H1 (cell line): ENCODE data around the gene MPLKIP. TPM values are rescaled to one million over a fixed set of nuclear protein-coding genes. Genes with fewer than 3 reads are reported as not detected.
A peak's percentile ranks its signal among the peaks of the same experiment; 100 is the strongest.

ENCODE experiments used
- CTCF ChIA-PET: fragments of 300-600 bp; sonication (Branson Sonifier 250); formaldehyde crosslinking; loops from one replicate; lab custom pipeline; 2021; ENCODE audit not compliant: partially characterized antibody; lab: Charles Lee
- POLR2A ChIA-PET: fragments of 300-600 bp; sonication (Branson Sonifier 250); formaldehyde crosslinking; loops from one replicate; lab custom pipeline; 2021; ENCODE audit warnings: inconsistent platforms; ENCODE audit not compliant: partially characterized antibody; lab: Charles Lee
- DNase-seq, 2 experiments: peaks; one replicate each; pipeline versions ENCODE4 v3.0.0 to v3.0.0-alpha.2; 2010 to 2022; ENCODE audit warnings: low spot score in 2 of 2, low read depth in 1 of 2, mixed read lengths in 1 of 2
- FAIRE-seq: peaks from 2 replicates; lab custom pipeline; 2011; peaks lifted over from hg19 to GRCh38; lab: Jason Lieb, UNC
- H2AFZ ChIP-seq: 2 replicates; pipeline ENCODE4 v1.8.1; 2012; ENCODE audit warnings: low read length, inconsistent platforms
- H2AK5ac ChIP-seq: 2 replicates; pipeline ENCODE4 v1.6.1; 2013; ENCODE audit warnings: low read depth, low read length
- H2BK120ac ChIP-seq: replicated peaks from 2 replicates; pipeline ENCODE3; 2013; ENCODE audit warnings: low read depth, low read length, inconsistent platforms
- H2BK12ac ChIP-seq: 2 replicates; pipeline ENCODE4 v1.6.1; 2013; ENCODE audit warnings: low read depth, low read length
- H2BK15ac ChIP-seq: 2 replicates; pipeline ENCODE4 v1.6.1; 2013; ENCODE audit warnings: low read length
- H2BK20ac ChIP-seq: 2 replicates; pipeline ENCODE4 v1.6.1; 2013; ENCODE audit warnings: low read length
- H2BK5ac ChIP-seq: 2 replicates; pipeline ENCODE4 v1.6.1; 2013; ENCODE audit warnings: low read depth, low read length
- H3K14ac ChIP-seq: 2 replicates; pipeline ENCODE4 v1.6.1; 2013; ENCODE audit warnings: inconsistent platforms; ENCODE audit not compliant: insufficient read length
- H3K18ac ChIP-seq: 2 replicates; pipeline ENCODE4 v1.6.1; 2013; ENCODE audit warnings: low read length; ENCODE audit errors: extremely low read depth
- H3K23ac ChIP-seq: 2 replicates; pipeline ENCODE4 v1.6.1; 2013; ENCODE audit warnings: inconsistent platforms; ENCODE audit not compliant: insufficient read length
- H3K23me2 ChIP-seq: 2 replicates; pipeline ENCODE4 v1.6.1; 2013; ENCODE audit warnings: low read depth, low read length
- H3K27ac ChIP-seq: 2 replicates; pipeline ENCODE4 v1.6.1; 2011; ENCODE audit warnings: low read depth, low read length, inconsistent platforms
- H3K27me3 ChIP-seq, 4 experiments: replicated peaks in 1 of 4; 1 replicate in 1 of 4; 2 replicates in 3 of 4; pipeline versions ENCODE4 v1.6.1 to v1.8.1; 2011 to 2013; ENCODE audit warnings: low read length in 3 of 4, mild to moderate bottlenecking in 3 of 4, inconsistent platforms in 2 of 4, mixed read lengths in 2 of 4, moderate library complexity in 1 of 4; ENCODE audit not compliant: control insufficient read depth in 3 of 4, insufficient read depth in 3 of 4; ENCODE audit errors: extremely low read depth in 1 of 4
- H3K36me3 ChIP-seq, 4 experiments: 2 replicates each; pipeline versions ENCODE4 v1.6.1 to v1.8.1; 2011 to 2013; ENCODE audit warnings: mild to moderate bottlenecking in 4 of 4, low read length in 3 of 4, moderate library complexity in 2 of 4, control low read depth in 1 of 4, inconsistent platforms in 1 of 4; ENCODE audit not compliant: insufficient read depth in 4 of 4, control insufficient read depth in 2 of 4
- H3K4ac ChIP-seq: replicated peaks from 2 replicates; pipeline ENCODE3; 2013; ENCODE audit warnings: low read length, low read depth, mixed read lengths, inconsistent platforms; ENCODE audit not compliant: insufficient read length
- H3K4me1 ChIP-seq, 4 experiments: replicated peaks in 1 of 4; 1 replicate in 1 of 4; 2 replicates in 3 of 4; pipeline versions ENCODE4 v1.6.1 to v1.8.1; 2011 to 2013; ENCODE audit warnings: low read length in 3 of 4, inconsistent platforms in 2 of 4, mixed read lengths in 1 of 4; ENCODE audit not compliant: insufficient read depth in 4 of 4, control insufficient read depth in 3 of 4
- H3K4me2 ChIP-seq, 2 experiments: 2 replicates each; pipeline versions ENCODE4 v1.6.1 to v1.8.1; 2011 to 2013; ENCODE audit warnings: low read depth in 2 of 2, low read length in 2 of 2, control low read depth in 1 of 2, inconsistent platforms in 1 of 2, mild to moderate bottlenecking in 1 of 2; ENCODE audit not compliant: insufficient read depth in 1 of 2
- H3K4me3 ChIP-seq, 4 experiments: fragments of 200-600, 300-600 bp in 1 of 4; sonication (generic), shearing (Covaris generic), sonication (Bioruptor Twin) in 1 of 4; 2 replicates each; pipeline versions ENCODE4 v1.5.1 to v1.8.1; 2011 to 2016; ENCODE audit warnings: low read length in 4 of 4, low read depth in 3 of 4, control low read depth in 2 of 4, inconsistent platforms in 2 of 4, mild to moderate bottlenecking in 2 of 4, mixed read lengths in 1 of 4, moderate library complexity in 1 of 4; ENCODE audit not compliant: insufficient read depth in 2 of 4; ENCODE audit errors: extremely low read depth in 1 of 4
- H3K56ac ChIP-seq: replicated peaks from 2 replicates; pipeline ENCODE3; 2013; ENCODE audit warnings: low read depth, mild to moderate bottlenecking, mixed read lengths, low read length, inconsistent platforms; ENCODE audit not compliant: insufficient read length
- H3K79me1 ChIP-seq: 2 replicates; pipeline ENCODE4 v1.6.1; 2013; ENCODE audit warnings: low read depth, low read length, control low read depth
- H3K79me2 ChIP-seq, 2 experiments: 2 replicates each; pipeline versions ENCODE4 v1.6.1 to v1.8.1; 2012 to 2013; ENCODE audit warnings: low read length in 2 of 2, mild to moderate bottlenecking in 2 of 2, inconsistent platforms in 1 of 2; ENCODE audit not compliant: insufficient read depth in 2 of 2, control insufficient read depth in 1 of 2
- H3K9ac ChIP-seq, 4 experiments: replicated peaks in 1 of 4; 1 replicate in 1 of 4; 2 replicates in 3 of 4; pipeline versions ENCODE4 v1.6.1 to v1.8.1; 2011 to 2013; ENCODE audit warnings: low read depth in 3 of 4, low read length in 3 of 4, control low read depth in 2 of 4, mild to moderate bottlenecking in 2 of 4, moderate library complexity in 2 of 4, inconsistent platforms in 1 of 4; ENCODE audit errors: extremely low read depth in 1 of 4
- H3K9me3 ChIP-seq, 2 experiments: 2 replicates each; pipeline versions ENCODE4 v1.6.1 to v1.8.1; 2012 to 2013; ENCODE audit warnings: mild to moderate bottlenecking in 2 of 2, moderate library complexity in 2 of 2, control low read depth in 1 of 2, inconsistent platforms in 1 of 2, low read depth in 1 of 2, low read length in 1 of 2, mixed read lengths in 1 of 2; ENCODE audit not compliant: insufficient read depth in 2 of 2
- H4K20me1 ChIP-seq, 2 experiments: replicated peaks in 1 of 2; 2 replicates each; pipeline versions ENCODE3 to v1.8.1; 2011 to 2013; ENCODE audit warnings: inconsistent platforms in 2 of 2, low read length in 2 of 2, mild to moderate bottlenecking in 1 of 2; ENCODE audit not compliant: insufficient read depth in 2 of 2, control insufficient read depth in 1 of 2
- H4K5ac ChIP-seq: 2 replicates; pipeline ENCODE4 v1.6.1; 2013; ENCODE audit warnings: low read length, low read depth, mixed read lengths, inconsistent platforms; ENCODE audit not compliant: insufficient read length
- H4K8ac ChIP-seq: 2 replicates; pipeline ENCODE4 v1.8.0; 2013; ENCODE audit warnings: mild to moderate bottlenecking, moderate library complexity, low read length, inconsistent platforms; ENCODE audit not compliant: insufficient read depth; ENCODE audit errors: extremely low read depth
- H4K91ac ChIP-seq: replicated peaks from 2 replicates; pipeline ENCODE3; 2013; ENCODE audit warnings: low read length, mixed read lengths, inconsistent platforms; ENCODE audit not compliant: insufficient read length
- CBX5 ChIP-seq: fragments of 300-800, 300-1000 bp; sonication (generic); IDR thresholded peaks from 2 replicates; pipeline ENCODE4 v1.7.1; 2016; ENCODE audit warnings: antibody characterized with exemption, low read length, low read depth
- CBX8 ChIP-seq: fragments of 300-800, 300-1000 bp; sonication (generic); IDR thresholded peaks from 2 replicates; pipeline ENCODE4 v1.7.1; 2016; ENCODE audit warnings: low read depth, low read length, borderline replicate concordance
- CREB1 ChIP-seq: IDR thresholded peaks from 2 replicates; pipeline ENCODE4 v1.6.1; 2012; ENCODE audit warnings: inconsistent platforms
- CTBP2 ChIP-seq: IDR thresholded peaks from 2 replicates; pipeline ENCODE4 v1.7.0; 2011; ENCODE audit warnings: borderline replicate concordance, mild to moderate bottlenecking, moderate library complexity, mixed read lengths, low read length; ENCODE audit not compliant: insufficient read depth, insufficient read length
- HDAC2 ChIP-seq, 2 experiments: fragments of 300-600 bp in 1 of 2; sonication (generic) in 1 of 2; IDR thresholded peaks; 2 replicates each; pipeline ENCODE4 v1.6.1; 2011 to 2012; ENCODE audit warnings: low read depth in 2 of 2, low read length in 2 of 2, mild to moderate bottlenecking in 2 of 2, moderate library complexity in 2 of 2, borderline replicate concordance in 1 of 2, inconsistent platforms in 1 of 2
- KDM5A ChIP-seq: fragments of 200-600 bp; IDR thresholded peaks from 2 replicates; pipeline ENCODE4 v1.7.1; 2012; ENCODE audit warnings: mild to moderate bottlenecking, low read length, inconsistent platforms, mixed read lengths
- POU5F1 ChIP-seq: IDR thresholded peaks from 2 replicates; pipeline ENCODE4 v1.6.1; 2011; ENCODE audit warnings: low read depth, mild to moderate bottlenecking, low read length, moderate library complexity
- SIRT6 ChIP-seq: IDR thresholded peaks from one replicate; pipeline ENCODE4 v1.7.1; 2012; ENCODE audit warnings: low read length, inconsistent platforms
- SIX5 ChIP-seq: IDR thresholded peaks from 2 replicates; pipeline ENCODE4 v1.6.1; 2011; ENCODE audit warnings: mild to moderate bottlenecking, low read depth, low read length
- TAF7 ChIP-seq: optimal IDR thresholded peaks from 2 replicates; pipeline ENCODE3; 2011; ENCODE audit warnings: low read depth, mild to moderate bottlenecking, inconsistent platforms, low read length, moderate library complexity, borderline replicate concordance
- WGBS, 2 experiments: shearing (Covaris generic) in 1 of 2; methylation state at CpG; one replicate each; pipeline versions ENCODE4 v1.1.6 to v1.1.7; 2013 to 2015; ENCODE audit warnings: low lambda C conversion rate in 2 of 2, mixed read lengths in 2 of 2, inconsistent platforms in 1 of 2, low coverage in 1 of 2, missing lambda C conversion rate in 1 of 2; ENCODE audit not compliant: insufficient replicate concordance in 2 of 2, insufficient coverage in 1 of 2, insufficient read length in 1 of 2; ENCODE audit errors: extremely low coverage in 1 of 2, missing lambda C conversion rate in 1 of 2; 5-methylcytosine and 5-hydroxymethylcytosine counted together
- polyA plus RNA-seq, 7 experiments: library from polyadenylated mRNA; depleted of rRNA in 3 of 7; stranded (reverse) in 5 of 7; unstranded in 2 of 7; fragments of >200 nt in 5 of 7; fragments of 200-250 nt in 2 of 7; gene quantifications; 1 replicate in 5 of 7; 2 replicates in 1 of 7; 4 replicates in 1 of 7; pipeline versions ENCODE4 v1.2.1 to v1.2.3, GENCODE V29; 2011 to 2013; ENCODE audit warnings: missing spikeins in 2 of 7, mixed read lengths in 2 of 7
- total RNA-seq: library from RNA; stranded (reverse); fragmentation: NEBNext Ultra II Directional; extraction: Animal tissue kit (Norgen Biotek cat#: 25700); gene quantifications from 2 replicates; pipeline ENCODE4 v1.2.1, GENCODE V29; 2021

MPLKIP gene
- total and polyA plus RNA-seq, 2 of the 8 experiments (the other 6 are each of a cell fraction or from before 2014, with no cell fraction given): 57.2 to 73.4 TPM

- Histone ChIP-seq H4K20me1 (no peaks in the 10 kb centered on the region), H4K8ac (no peak overlapping the region), H3K23me2 (no peaks in the 10 kb centered on the region), H3K4me2 (no peak overlapping the region), H3K36me3 (no peaks in the 10 kb centered on the region; a peak in 1 of 8 replicates), H2AK5ac (peak overlapping the region; percentile 2; the same call in 1 of the 2 replicates), H2BK120ac (no peak overlapping the region), H3K4me1 (no peaks in the 10 kb centered on the region), H3K56ac (no peak overlapping the region), H2BK12ac (no peak overlapping the region), H2BK5ac (no peak overlapping the region), H3K27ac (no peak overlapping the region), H3K79me2 (no peaks in the 10 kb centered on the region), H2AFZ (no peak overlapping the region), H4K5ac (no peak overlapping the region), H3K4ac (no peak overlapping the region), H3K23ac (no peak overlapping the region), H3K18ac (no peak overlapping the region), H2BK20ac (no peak overlapping the region), H3K14ac (no peak overlapping the region), H3K27me3 (no peaks in the 10 kb centered on the region), H3K79me1 (no peaks in the 10 kb centered on the region), H3K9ac (no peak overlapping the region), H3K9me3 (peaks cover under 1 to 4% of the 10 kb centered on the region in 2 experiments; a peak in 2 of 4 replicates), H3K4me3 (no peak overlapping the region), H2BK15ac (no peak overlapping the region; the same call in 1 of the 2 replicates), H4K91ac (no peak overlapping the region)
- FAIRE-seq (no peak), DNase-seq (peak in 1 of 2 experiments; percentile 8)
- TF ChIP-seq SIRT6 (no peak), POU5F1 (no peak), KDM5A (no peak), CREB1 (no peak), CTBP2 (no peak), CBX5 (no peak), HDAC2 (IDR thresholded peaks at IDR 0.05; ENCODE audit: borderline replicate concordance in 1 of 2, low read depth in 2 of 2, low read length in 2 of 2) (no peak), SIX5 (no peak), TAF7 (no peak), CBX8 (no peak)
- 81% methylated on average over 1 of the region's 1 CpG; no CpG with 5 or more reads in 1 of the 2 experiments for WGBS, 2 experiments
- POLR2A ChIA-PET: no interaction called here
- CTCF ChIA-PET: no interaction called here
Measured at GRCh38 chr7:40151504-40151903, 17.1 kb upstream of the MPLKIP start.
